ENCODE results near the gene MUS81. TPM values are rescaled to one million over a fixed set of nuclear protein-coding genes. Genes with fewer than 3 reads are reported as not detected.

Gene MUS81
- total and polyA plus RNA-seq, 9 of the 15 experiments (the other 6 are each of a cell fraction or from before 2014, with no cell fraction given) = 13.4 to 118 (median 53.7) TPM

- H3K27me3 ChIP-seq (ENCODE audit: control insufficient read depth in 2 of 2, insufficient read depth in 2 of 2, low read length in 2 of 2) = no peaks in the 10 kb centered on the region
- WGBS (ENCODE audit: insufficient coverage, low coverage, missing lambda C conversion rate) = 24% methylated on average over 8 of the region's 9 CpGs
- H3K9me1 ChIP-seq (ENCODE audit: control insufficient read depth, insufficient read depth, low read length) = no peaks in the 10 kb centered on the region
- peaks cover 13% of the 10 kb centered on the region for H3K79me2 ChIP-seq (ENCODE audit: control insufficient read depth, insufficient read depth, low read length)
- peaks cover 11 to 42% of the 10 kb centered on the region in 2 experiments; a peak in 4 of 5 replicates for H3K4me1 ChIP-seq (replicated peaks in 1 of 2; ENCODE audit: control insufficient read depth in 2 of 2, insufficient read depth in 2 of 2, low read length in 2 of 2)
- ATAC-seq (peak; percentile 63), DNase-seq (ENCODE audit: extremely low read depth in 1 of 4, low spot score in 3 of 4) (peak; percentile 78 to 85 (median 80)), FAIRE-seq (peak; percentile 81)
- H3K4me3 ChIP-seq = no peak overlapping the region
- H4K20me1 ChIP-seq (replicated peaks; ENCODE audit: control insufficient read depth, insufficient read depth, low read length) = peaks cover 3% of the 10 kb centered on the region; the same call in 1 of the 2 replicates
- intact Hi-C loops (cut with micrococcal nuclease) = loop anchor here (1.0 to 5.0 kb wide), 3 partner anchors 102 to 172 kb away; partner anchors contain the start of genes AP5B1 and KAT5
- H3K9ac ChIP-seq (ENCODE audit: insufficient read depth in 1 of 2, low read depth in 2 of 2, low read length in 2 of 2) = 0 out of 4 replicates have a peak overlapping the region, but pooled peaks of 1 of the 2 experiments have one; percentile 1
- peaks cover 50% of the 10 kb centered on the region for H3K36me3 ChIP-seq (ENCODE audit: control insufficient read depth, insufficient read depth, low read length)
- CTCF ChIA-PET (ENCODE audit: low intra/inter-chr PET ratio) = interaction anchor here (0.6 to 2.7 kb wide), 8 partner anchors 24 to 259 kb away, joined by 3 to 24 read pairs (median 4); partner anchors contain the start of gene MUS81
- no peak overlapping the region; the same call in 1 of the 2 replicates for H3K4me2 ChIP-seq (ENCODE audit: insufficient read depth, low read length)
- POLR2A ChIA-PET = interaction anchor here (0.6 to 14.4 kb wide), 18 partner anchors 8 to 381 kb away, joined by 3 to 147 read pairs (median 3); partner anchors contain the start of genes CFL1, FOSL1 and MUS81
- no peak overlapping the region for H2AFZ ChIP-seq (ENCODE audit: low read depth, low read length)
- no peak overlapping the region for H3K27ac ChIP-seq (ENCODE audit: extremely low read depth, low read depth, low read length)
- H3K9me3 ChIP-seq (replicated peaks; ENCODE audit: control insufficient read depth, insufficient read depth, low read depth, low read length) = no peaks in the 10 kb centered on the region
- in situ Hi-C loops (cut with MboI) = loop anchor here (5.0 kb wide), 1 partner anchor 103 kb away; no protein-coding TSS in a partner anchor
- BruUV-seq (replicated peaks) = no TSS peak
- TF ChIP-seq CREB1 (IDR thresholded peaks at IDR 0.05) (no peak), CREB1 (CRISPR knock-in tag; IDR thresholded peaks at IDR 0.05) (peak; percentile 55), KLF13 (tag; IDR thresholded peaks at IDR 0.05; ENCODE audit: borderline replicate concordance, low read depth) (no peak), SPI1 (IDR thresholded peaks at IDR 0.05; ENCODE audit: borderline replicate concordance, low read depth, low read length) (no peak), ETV5 (CRISPR knock-in tag; IDR thresholded peaks at IDR 0.05; ENCODE audit: low read depth) (0 out of 2 replicates have a peak, but pooled peaks have one; percentile 28), CTCF (IDR thresholded peaks at IDR 0.05 in 2 of 3, conservative IDR thresholded peaks at IDR 0.05 in 1 of 3; ENCODE audit: insufficient read depth in 2 of 3, low read depth in 1 of 3, low read length in 3 of 3) (peak; percentile 100), VEZF1 (CRISPR knock-in tag; IDR thresholded peaks at IDR 0.05) (peak; percentile 64), YY1 (IDR thresholded peaks at IDR 0.05; ENCODE audit: borderline replicate concordance in 1 of 3, control insufficient read depth in 1 of 3, extremely low read depth in 1 of 3, insufficient read depth in 3 of 3, insufficient read length in 1 of 3, insufficient replicate concordance in 2 of 3, low read depth in 1 of 3, low read length in 2 of 3) (peak in 2 of 3 experiments; percentile 51 to 65), FOXO4 (CRISPR knock-in tag; IDR thresholded peaks at IDR 0.05) (no peak)
- TF ChIP-seq, protein P1, sequence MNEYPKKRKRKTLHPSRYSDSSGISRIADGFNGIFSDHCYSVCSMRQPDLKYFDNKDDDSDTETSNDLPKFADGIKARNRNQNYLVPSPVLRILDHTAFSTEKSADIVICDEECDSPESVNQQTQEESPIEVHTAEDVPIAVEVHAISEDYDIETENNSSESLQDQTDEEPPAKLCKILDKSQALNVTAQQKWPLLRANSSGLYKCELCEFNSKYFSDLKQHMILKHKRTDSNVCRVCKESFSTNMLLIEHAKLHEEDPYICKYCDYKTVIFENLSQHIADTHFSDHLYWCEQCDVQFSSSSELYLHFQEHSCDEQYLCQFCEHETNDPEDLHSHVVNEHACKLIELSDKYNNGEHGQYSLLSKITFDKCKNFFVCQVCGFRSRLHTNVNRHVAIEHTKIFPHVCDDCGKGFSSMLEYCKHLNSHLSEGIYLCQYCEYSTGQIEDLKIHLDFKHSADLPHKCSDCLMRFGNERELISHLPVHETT (CRISPR knock-in tag; conservative IDR thresholded peaks at IDR 0.05 in 1 of 2, IDR thresholded peaks at IDR 0.05 in 1 of 2) = 0 out of 4 replicates have a peak, but pooled peaks of 1 of the 2 experiments have one; percentile 43
Observed at GRCh38 chr11:65884716-65885092, 24.5 kb downstream of the MUS81 start.
